Left ventricle myocardium inferior (tissue), 1 donor: ENCODE data around the gene WDR88. TPM values are rescaled to one million over a fixed set of nuclear protein-coding genes. Genes with fewer than 3 reads are reported as not detected.

Experiments used
- DNase-seq: peaks from one replicate; pipeline ENCODE4 v3.0.0-alpha.2; 2020
- H3K27ac ChIP-seq: fragments of 200-600 bp; replicated peaks from 2 replicates; pipeline ENCODE4 v1.8.0; 2021
- H3K27me3 ChIP-seq: fragments of 200-600 bp; 2 replicates; pipeline ENCODE4 v1.8.0; 2021; ENCODE audit warnings: low read depth
- H3K36me3 ChIP-seq: fragments of 200-600 bp; 2 replicates; pipeline ENCODE4 v1.8.0; 2021
- H3K4me1 ChIP-seq: fragments of 200-600 bp; 2 replicates; pipeline ENCODE4 v1.8.0; 2021
- H3K4me3 ChIP-seq: fragments of 200-600 bp; 2 replicates; pipeline ENCODE4 v1.8.0; 2021; ENCODE audit warnings: mild to moderate bottlenecking, moderate library complexity
- H3K9me3 ChIP-seq: fragments of 200-600 bp; replicated peaks from 2 replicates; pipeline ENCODE4 v1.8.0; 2021
- CTCF ChIP-seq: fragments of 200-600 bp; IDR thresholded peaks from 2 replicates; pipeline ENCODE4 v1.8.0; 2021; ENCODE audit warnings: antibody characterized with exemption, mild to moderate bottlenecking, borderline replicate concordance
- intact Hi-C: fragments of 100-400 bp; cut with micrococcal nuclease; formaldehyde crosslinking; loops from one replicate; pipeline ENCODE4 v1.11.0; 2022
- total RNA-seq: library from RNA; stranded (reverse); fragmentation: NEBNext Ultra II Directional; extraction: Animal tissue kit (Norgen Biotek cat#: 25700); gene quantifications from one replicate; pipeline ENCODE4 v1.2.1, GENCODE V29; 2021
- donor health status: DM: no; HTN: yes; CAD: no; lungs with severe emphysema.

Gene WDR88
- total RNA-seq, 1 donor from 2014 or later, result not detected

GRCh38 chr19:33196446-33197193 lies 64.7 kb downstream of the WDR88 start:
- intact Hi-C loops, result no loop called here
- H3K4me1 ChIP-seq, result peaks cover 14% of the 10 kb centered on the region
- no peak for DNase-seq
- no peaks in the 10 kb centered on the region for H3K36me3 ChIP-seq
- no peaks in the 10 kb centered on the region for H3K9me3 ChIP-seq
- no peak for TF ChIP-seq CTCF
- H3K27ac ChIP-seq, result no peak overlapping the region
- peaks cover 14% of the 10 kb centered on the region for H3K27me3 ChIP-seq
- no peak overlapping the region for H3K4me3 ChIP-seq

- H3K4me3 ChIP-seq, result no peak overlapping the region
- H3K36me3 ChIP-seq, result no peaks in the 10 kb centered on the region
- DNase-seq, result no peak
- peaks cover 14% of the 10 kb centered on the region for H3K27me3 ChIP-seq
- no peak overlapping the region for H3K27ac ChIP-seq
- no peaks in the 10 kb centered on the region for H3K9me3 ChIP-seq
- no peak for TF ChIP-seq CTCF
- intact Hi-C loops, result no loop called here
- H3K4me1 ChIP-seq, result peaks cover 14% of the 10 kb centered on the region
Measured at GRCh38 chr19:33197591-33198000, 65.7 kb downstream of the WDR88 start.

- TF ChIP-seq CTCF, result no peak
- H3K27ac ChIP-seq, result no peak overlapping the region
- H3K4me1 ChIP-seq, result peaks cover 14% of the 10 kb centered on the region
- H3K27me3 ChIP-seq, result peaks cover 14% of the 10 kb centered on the region
- no peaks in the 10 kb centered on the region for H3K9me3 ChIP-seq
- no peak for DNase-seq
- intact Hi-C loops, result no loop called here
- H3K36me3 ChIP-seq, result no peaks in the 10 kb centered on the region
- no peak overlapping the region for H3K4me3 ChIP-seq
Measured at GRCh38 chr19:33198169-33198568, 66.3 kb downstream of the WDR88 start.

- H3K27ac ChIP-seq, result no peak overlapping the region
- intact Hi-C loops, result no loop called here
- DNase-seq, result no peak
- no peaks in the 10 kb centered on the region for H3K9me3 ChIP-seq
- peaks cover 4% of the 10 kb centered on the region for H3K36me3 ChIP-seq
- H3K4me3 ChIP-seq, result no peak overlapping the region
- peaks cover 14% of the 10 kb centered on the region for H3K4me1 ChIP-seq
- H3K27me3 ChIP-seq, result peaks cover 7% of the 10 kb centered on the region
- TF ChIP-seq CTCF, result no peak
Measured at GRCh38 chr19:33199441-33200265, 67.7 kb downstream of the WDR88 start.

- no peak for DNase-seq
- Histone ChIP-seq H3K27me3 (no peaks in the 10 kb centered on the region), H3K9me3 (no peaks in the 10 kb centered on the region), H3K36me3 (peaks cover 7% of the 10 kb centered on the region), H3K4me1 (no peaks in the 10 kb centered on the region), H3K4me3 (no peak overlapping the region), H3K27ac (no peak overlapping the region)
- intact Hi-C loops, result no loop called here
- TF ChIP-seq CTCF, result no peak
Measured at GRCh38 chr19:33201473-33201872, 69.6 kb downstream of the WDR88 start.
